ENCODE measurements around the gene TBC1D9. TPM values are rescaled to one million over a fixed set of nuclear protein-coding genes. Genes with fewer than 3 reads are reported as not detected.

Gene TBC1D9
- total RNA-seq, 1 donor from 2014 or later: 38.5 TPM

- DNase-seq (ENCODE audit: low spot score): no peak
Observed at GRCh38 chr4:140691369-140691768, 64.8 kb downstream of the TBC1D9 start.

GRCh38 chr4:140690093-140690492 lies 66.1 kb downstream of the TBC1D9 start:
- no peak for DNase-seq (ENCODE audit: low spot score)

- DNase-seq (ENCODE audit: low spot score): no peak
Observed at GRCh38 chr4:140689623-140690022, 66.6 kb downstream of the TBC1D9 start.

- no peak for DNase-seq (ENCODE audit: low spot score)
Observed at GRCh38 chr4:140688711-140689598, 67.2 kb downstream of the TBC1D9 start.

GRCh38 chr4:140686796-140687195 lies 69.4 kb downstream of the TBC1D9 start:
- DNase-seq (ENCODE audit: low spot score): no peak

GRCh38 chr4:140684314-140684713 lies 71.9 kb downstream of the TBC1D9 start:
- no peak for DNase-seq (ENCODE audit: low spot score)

GRCh38 chr4:140681201-140681600 lies 75.0 kb downstream of the TBC1D9 start:
- DNase-seq (ENCODE audit: low spot score): no peak

GRCh38 chr4:140680686-140681085 lies 75.5 kb downstream of the TBC1D9 start:
- no peak for DNase-seq (ENCODE audit: low spot score)

GRCh38 chr4:140679576-140679975 lies 76.6 kb downstream of the TBC1D9 start:
- no peak for DNase-seq (ENCODE audit: low spot score)

GRCh38 chr4:140675599-140676231 lies 80.5 kb downstream of the TBC1D9 start:
- no peak for DNase-seq (ENCODE audit: low spot score)

GRCh38 chr4:140673729-140674128 lies 82.5 kb downstream of the TBC1D9 start:
- peak; percentile 77 for DNase-seq (ENCODE audit: low spot score)

GRCh38 chr4:140672416-140672815 lies 83.8 kb downstream of the TBC1D9 start:
- peak; percentile 82 for DNase-seq (ENCODE audit: low spot score)

GRCh38 chr4:140668111-140668510 lies 88.1 kb downstream of the TBC1D9 start:
- DNase-seq (ENCODE audit: low spot score): no peak

- no peak for DNase-seq (ENCODE audit: low spot score)
Observed at GRCh38 chr4:140666889-140667614, 89.1 kb downstream of the TBC1D9 start.

- DNase-seq (ENCODE audit: low spot score): no peak
Observed at GRCh38 chr4:140662082-140662869, 93.9 kb downstream of the TBC1D9 start.

GRCh38 chr4:140661550-140661949 lies 94.6 kb downstream of the TBC1D9 start:
- no peak for DNase-seq (ENCODE audit: low spot score)

- DNase-seq (ENCODE audit: low spot score): no peak
Observed at GRCh38 chr4:140659943-140660700, 96.1 kb downstream of the TBC1D9 start.

- DNase-seq (ENCODE audit: low spot score): peak; percentile 51
Observed at GRCh38 chr4:140654495-140654814, 101.7 kb downstream of the TBC1D9 start.

GRCh38 chr4:140653718-140654494 lies 102.3 kb downstream of the TBC1D9 start:
- DNase-seq (ENCODE audit: low spot score): peak; percentile 93

GRCh38 chr4:140652601-140653000 lies 103.6 kb downstream of the TBC1D9 start:
- DNase-seq (ENCODE audit: low spot score): no peak
